Activated B cell treated with CpG ODN at 0.5 μM for 24 hours (primary cell): ENCODE results near the gene NCK1. TPM values are rescaled to one million over a fixed set of nuclear protein-coding genes. Genes with fewer than 3 reads are reported as not detected.

Experiments
- ATAC-seq: fragments of 200-7000 bp; cut with Tn5 transposase; one replicate; pipeline ENCODE4 v1.10.0; 2021; ENCODE audit warnings: low read depth, mild to moderate bottlenecking, moderate library complexity
- CTCF ChIA-PET: fragments of 350-600 bp; sonication (Branson Sonifier 250); formaldehyde crosslinking; loops from one replicate; lab custom pipeline; 2021; ENCODE audit warnings: antibody characterized with exemption; lab: Charles Lee
- POLR2A ChIA-PET: fragments of 350-600 bp; sonication (Branson Sonifier 250); formaldehyde crosslinking; loops from one replicate; lab custom pipeline; 2021; ENCODE audit warnings: antibody characterized with exemption; lab: Charles Lee
- DNase-seq: peaks from one replicate; pipeline ENCODE4 v3.0.0; 2022
- H3K27ac Mint-ChIP-seq: one replicate; pipeline ENCODE4 v1.8.0; 2020; ENCODE audit warnings: mixed read lengths
- H3K27me3 Mint-ChIP-seq: one replicate; pipeline ENCODE4 v1.8.0; 2021; ENCODE audit warnings: mixed read lengths
- H3K36me3 Mint-ChIP-seq: one replicate; pipeline ENCODE4 v1.8.0; 2021; ENCODE audit warnings: low read depth, mixed read lengths
- H3K4me1 Mint-ChIP-seq: one replicate; pipeline ENCODE4 v1.8.0; 2021; ENCODE audit warnings: mixed read lengths
- H3K4me3 Mint-ChIP-seq: one replicate; pipeline ENCODE4 v1.8.0; 2020; ENCODE audit warnings: mild to moderate bottlenecking, mixed read lengths
- H3K9me3 Mint-ChIP-seq: one replicate; pipeline ENCODE4 v1.8.0; 2020; ENCODE audit warnings: mixed read lengths
- intact Hi-C: fragments of 100-400 bp; cut with micrococcal nuclease; formaldehyde crosslinking; loops from one replicate; pipeline ENCODE4 v1.15.1; 2024
- total RNA-seq: library from RNA; stranded (reverse); gene quantifications from 2 replicates; pipeline ENCODE4 v1.2.3, GENCODE V29; 2022
- TF ChIP-seq, protein P1 (sequence below): fragments of 200-600 bp; IDR thresholded peaks from one replicate; pipeline ENCODE4 v1.8.0; 2022; ENCODE audit warnings: antibody characterized with exemption, mild to moderate bottlenecking

NCK1 gene
- total RNA-seq, 1 donor from 2014 or later, result 29.7 TPM

GRCh38 chr3:136819392-136819730 is 42.6 kb upstream of the NCK1 start:
- ATAC-seq, result peak; percentile 22
- no peak for DNase-seq
- POLR2A ChIA-PET, result interaction anchor here (2.0 to 2.1 kb wide), 1 partner anchor 67 kb away, joined by 17 to 22 read pairs; the partner anchor contains the start of gene STAG1
- intact Hi-C loops, result loop anchor here (5.0 kb wide), 1 partner anchor 108 kb away; no protein-coding TSS in a partner anchor
- TF ChIP-seq, protein P1, sequence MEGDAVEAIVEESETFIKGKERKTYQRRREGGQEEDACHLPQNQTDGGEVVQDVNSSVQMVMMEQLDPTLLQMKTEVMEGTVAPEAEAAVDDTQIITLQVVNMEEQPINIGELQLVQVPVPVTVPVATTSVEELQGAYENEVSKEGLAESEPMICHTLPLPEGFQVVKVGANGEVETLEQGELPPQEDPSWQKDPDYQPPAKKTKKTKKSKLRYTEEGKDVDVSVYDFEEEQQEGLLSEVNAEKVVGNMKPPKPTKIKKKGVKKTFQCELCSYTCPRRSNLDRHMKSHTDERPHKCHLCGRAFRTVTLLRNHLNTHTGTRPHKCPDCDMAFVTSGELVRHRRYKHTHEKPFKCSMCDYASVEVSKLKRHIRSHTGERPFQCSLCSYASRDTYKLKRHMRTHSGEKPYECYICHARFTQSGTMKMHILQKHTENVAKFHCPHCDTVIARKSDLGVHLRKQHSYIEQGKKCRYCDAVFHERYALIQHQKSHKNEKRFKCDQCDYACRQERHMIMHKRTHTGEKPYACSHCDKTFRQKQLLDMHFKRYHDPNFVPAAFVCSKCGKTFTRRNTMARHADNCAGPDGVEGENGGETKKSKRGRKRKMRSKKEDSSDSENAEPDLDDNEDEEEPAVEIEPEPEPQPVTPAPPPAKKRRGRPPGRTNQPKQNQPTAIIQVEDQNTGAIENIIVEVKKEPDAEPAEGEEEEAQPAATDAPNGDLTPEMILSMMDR, result no peak
- Mint-ChIP-seq H3K4me3 (peak overlapping the region; percentile 89), H3K27me3 (peaks cover 22% of the 10 kb centered on the region), H3K4me1 (peaks cover 22% of the 10 kb centered on the region), H3K36me3 (peaks cover 2% of the 10 kb centered on the region), H3K9me3 (peaks cover 7% of the 10 kb centered on the region), H3K27ac (peak overlapping the region; percentile 57)
- CTCF ChIA-PET, result no interaction called here

- H3K4me3 Mint-ChIP-seq, result peak overlapping the region; percentile 89
- peak; percentile 22 for DNase-seq
- H3K4me1 Mint-ChIP-seq, result peaks cover 22% of the 10 kb centered on the region
- POLR2A ChIA-PET, result interaction anchor here (1.1 to 2.0 kb wide), 2 partner anchors 42 to 67 kb away, joined by 4 to 17 read pairs; partner anchors contain the start of genes NCK1 and STAG1
- TF ChIP-seq, protein P1, result no peak
- CTCF ChIA-PET, result no interaction called here
- peaks cover 2% of the 10 kb centered on the region for H3K36me3 Mint-ChIP-seq
- ATAC-seq, result peak; percentile 9
- intact Hi-C loops, result loop anchor here (5.0 kb wide), 1 partner anchor 107 kb away; no protein-coding TSS in a partner anchor
- H3K27ac Mint-ChIP-seq, result peak overlapping the region; percentile 57
- peaks cover 8% of the 10 kb centered on the region for H3K9me3 Mint-ChIP-seq
- H3K27me3 Mint-ChIP-seq, result peaks cover 22% of the 10 kb centered on the region
Measured at GRCh38 chr3:136819731-136820679, 42.0 kb upstream of the NCK1 start.

- intact Hi-C loops, result no loop called here
- no peaks in the 10 kb centered on the region for H3K36me3 Mint-ChIP-seq
- ATAC-seq (no peak), DNase-seq (no peak)
- no peak overlapping the region for H3K27ac Mint-ChIP-seq
- H3K27me3 Mint-ChIP-seq, result no peaks in the 10 kb centered on the region
- TF ChIP-seq, protein P1, result no peak
- CTCF ChIA-PET, result no interaction called here
- no peak overlapping the region for H3K4me3 Mint-ChIP-seq
- POLR2A ChIA-PET, result interaction anchor here (0.6 kb wide), 1 partner anchor 13 kb away, joined by 10 read pairs; no protein-coding TSS in a partner anchor
- peaks cover 5% of the 10 kb centered on the region for H3K4me1 Mint-ChIP-seq
- H3K9me3 Mint-ChIP-seq, result peaks cover 5% of the 10 kb centered on the region
Measured at GRCh38 chr3:136831461-136831860, 30.5 kb upstream of the NCK1 start.

GRCh38 chr3:136835089-136835812 is 26.8 kb upstream of the NCK1 start:
- Mint-ChIP-seq H3K4me1 (peaks cover 5% of the 10 kb centered on the region), H3K9me3 (peaks cover 2% of the 10 kb centered on the region), H3K4me3 (no peak overlapping the region), H3K27ac (no peak overlapping the region), H3K36me3 (peaks cover 7% of the 10 kb centered on the region), H3K27me3 (no peaks in the 10 kb centered on the region)
- ChIA-PET CTCF (no interaction called here), POLR2A (no interaction called here)
- no peak for DNase-seq
- intact Hi-C loops, result no loop called here
- ATAC-seq, result no peak
- TF ChIP-seq, protein P1, result no peak
